GM12801 (cell line): ENCODE data around the gene HTR1A.

ENCODE experiments used
- CTCF ChIP-seq: IDR thresholded peaks from one replicate; pipeline ENCODE4 v1.5.1; 2011; ENCODE audit warnings: control low read depth; ENCODE audit not compliant: insufficient read length; ENCODE audit errors: extremely low read depth

HTR1A gene

GRCh38 chr5:63928451-63928850 is 33.8 kb downstream of the HTR1A start:
- TF ChIP-seq CTCF = no peak

GRCh38 chr5:63923914-63924313 is 38.3 kb downstream of the HTR1A start:
- no peak for TF ChIP-seq CTCF

GRCh38 chr5:63919763-63920478 is 42.3 kb downstream of the HTR1A start:
- no peak for TF ChIP-seq CTCF

DNA sequence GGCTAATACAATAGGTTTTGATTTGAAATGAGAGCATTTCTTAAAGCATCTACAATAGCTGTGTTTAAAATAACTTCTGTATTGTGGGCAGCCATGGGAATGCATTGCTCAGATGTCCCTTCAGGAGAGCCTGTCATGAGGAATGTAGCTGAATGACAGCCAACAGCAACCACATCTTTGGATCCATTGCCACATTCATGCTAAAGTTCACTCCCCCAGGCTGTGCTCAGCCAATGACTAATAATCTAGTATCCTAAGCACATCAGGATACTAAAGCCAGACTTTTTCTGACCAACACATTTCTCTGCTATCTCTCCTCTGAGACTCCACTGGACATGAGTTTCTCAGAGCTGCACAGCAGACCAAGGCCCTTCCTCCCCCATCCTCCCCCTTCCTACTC is 45.5 kb downstream of the HTR1A start:
- no peak for TF ChIP-seq CTCF

DNA sequence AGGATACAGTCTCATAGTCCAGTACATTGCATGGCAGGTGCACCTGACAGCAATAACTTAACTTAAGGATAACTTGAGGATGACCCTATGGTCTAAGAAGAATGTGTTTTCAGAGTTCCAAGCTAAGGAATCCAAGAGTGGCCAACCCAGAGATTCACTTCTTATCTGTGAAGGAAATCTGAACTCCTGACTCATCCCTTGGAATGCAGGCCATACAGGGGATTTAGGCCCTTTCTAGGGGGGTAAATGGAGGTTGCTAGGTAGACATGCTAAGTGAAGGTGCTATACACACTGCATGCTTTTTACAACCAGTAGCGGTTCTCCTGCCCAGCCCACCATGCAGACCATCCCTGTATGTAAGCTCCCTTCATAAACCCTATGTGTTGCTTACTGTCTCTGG is 50.4 kb downstream of the HTR1A start:
- TF ChIP-seq CTCF = no peak
